Stimulated activated CD8-positive, alpha-beta memory T cell treated with anti-CD3 and anti-CD28 coated beads, Interleukin-4, amount 100 ng/mL, for 4 hours (primary cell): Measurements from ENCODE around the gene COL4A1.

Source experiments
- DNase-seq, 2 donors: peaks; one replicate each; pipeline ENCODE4 v3.0.0-alpha.2; 2020; ENCODE audit warnings: low read depth in 2 of 2, low spot score in 1 of 2

The COL4A1 gene

GRCh38 chr13:110261166-110262081, 45.5 kb downstream of the COL4A1 start:
- no peak for DNase-seq

DNA sequence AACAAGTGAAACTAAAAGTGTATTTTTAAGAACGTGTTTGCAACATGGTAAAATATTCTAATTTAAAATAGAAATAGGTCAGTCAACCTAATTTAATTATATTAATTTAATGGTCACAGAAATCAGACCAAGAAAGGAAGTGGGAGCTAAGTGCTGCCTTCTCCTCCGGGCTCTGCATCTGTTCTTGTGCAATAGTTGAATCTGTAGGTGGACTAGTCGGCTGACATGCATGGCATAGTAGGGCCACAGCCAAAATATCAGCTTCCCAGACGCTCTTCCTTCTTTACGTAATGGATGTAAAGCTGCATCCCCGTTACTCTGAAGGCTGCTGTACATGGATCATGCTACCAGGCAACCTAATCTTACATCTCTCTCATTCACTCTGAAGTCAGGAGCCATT, 47.3 kb downstream of the COL4A1 start:
- DNase-seq, result no peak

GRCh38 chr13:110258876-110259631, 47.9 kb downstream of the COL4A1 start:
- no peak for DNase-seq

GRCh38 chr13:110257408-110257807, 49.5 kb downstream of the COL4A1 start:
- DNase-seq, result no peak

- DNase-seq, result no peak
Observed at GRCh38 chr13:110256126-110256905, 50.6 kb downstream of the COL4A1 start.

DNA sequence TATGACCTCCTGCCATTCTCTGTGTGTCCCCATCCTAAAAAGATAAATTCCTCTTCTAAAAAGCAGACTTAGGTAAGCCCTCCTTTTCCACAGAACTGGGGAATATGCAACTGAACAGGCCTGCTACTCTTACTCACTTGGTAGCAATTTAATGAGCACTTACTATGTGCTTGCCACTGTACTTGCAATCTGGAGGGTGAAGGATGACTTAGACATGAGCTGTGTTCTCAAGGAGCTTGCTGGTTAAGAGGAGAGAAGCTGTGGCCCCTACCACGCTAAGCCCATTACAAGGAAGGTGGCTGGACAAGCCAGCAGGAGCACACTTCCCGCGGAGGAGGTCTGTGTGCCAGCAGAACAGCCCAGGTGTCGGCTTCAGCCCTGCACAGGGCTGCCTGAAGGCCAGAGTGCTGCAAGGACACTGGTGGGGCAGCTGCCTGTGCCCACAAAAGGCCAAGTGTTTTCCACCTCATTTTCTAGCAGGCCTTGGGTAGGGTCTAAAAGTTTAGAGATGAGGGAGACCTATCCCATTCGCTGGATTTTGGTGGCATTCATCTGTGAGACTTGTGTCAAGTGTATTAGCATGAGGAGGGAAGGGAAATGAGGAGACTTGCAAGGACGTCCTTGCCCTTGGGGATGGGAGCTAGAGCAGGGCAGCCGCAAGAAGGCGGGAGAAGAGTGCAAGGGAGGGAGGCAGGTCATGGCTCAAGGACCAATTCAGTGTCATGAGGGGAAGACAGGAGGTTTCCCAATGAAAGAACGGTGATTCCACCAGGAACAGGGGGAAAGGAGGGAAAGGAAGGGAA, 52.0 kb downstream of the COL4A1 start:
- no peak for DNase-seq

- no peak for DNase-seq
Observed at GRCh38 chr13:110254151-110254679, 52.7 kb downstream of the COL4A1 start.

DNA sequence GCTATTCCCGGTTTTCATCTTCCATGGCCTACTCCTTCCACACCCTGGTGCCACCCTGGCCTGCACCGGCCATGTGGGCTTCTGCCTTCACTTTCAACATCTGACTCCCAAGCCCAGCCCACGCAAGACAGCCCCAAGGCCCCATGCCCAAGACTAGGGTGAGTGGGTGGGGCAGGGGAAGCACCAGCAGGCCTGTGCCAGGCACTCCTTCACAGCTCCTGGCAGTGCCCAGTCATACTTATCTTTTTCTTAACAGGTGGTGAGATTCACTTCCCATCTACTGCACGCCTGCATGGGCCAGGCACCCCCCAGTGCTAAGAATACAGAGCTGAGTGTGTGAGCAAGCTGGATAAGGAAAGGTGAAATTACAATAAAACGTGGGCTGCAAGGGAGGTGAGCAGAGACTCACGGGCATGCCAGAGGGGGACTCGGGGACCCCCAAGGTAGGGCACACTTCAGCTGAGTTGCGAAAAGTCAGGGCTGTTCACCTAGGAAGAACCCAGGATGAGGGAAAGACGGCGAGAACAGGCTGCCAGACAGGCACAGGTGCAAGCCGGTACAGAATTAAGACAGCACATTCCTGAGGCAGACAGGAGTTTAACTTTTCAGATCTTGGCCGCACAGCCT, 55.7 kb downstream of the COL4A1 start:
- no peak for DNase-seq

GRCh38 chr13:110250258-110250891, 56.6 kb downstream of the COL4A1 start:
- DNase-seq, result no peak

- no peak for DNase-seq
Observed at GRCh38 chr13:110249326-110249725, 57.6 kb downstream of the COL4A1 start.

DNA sequence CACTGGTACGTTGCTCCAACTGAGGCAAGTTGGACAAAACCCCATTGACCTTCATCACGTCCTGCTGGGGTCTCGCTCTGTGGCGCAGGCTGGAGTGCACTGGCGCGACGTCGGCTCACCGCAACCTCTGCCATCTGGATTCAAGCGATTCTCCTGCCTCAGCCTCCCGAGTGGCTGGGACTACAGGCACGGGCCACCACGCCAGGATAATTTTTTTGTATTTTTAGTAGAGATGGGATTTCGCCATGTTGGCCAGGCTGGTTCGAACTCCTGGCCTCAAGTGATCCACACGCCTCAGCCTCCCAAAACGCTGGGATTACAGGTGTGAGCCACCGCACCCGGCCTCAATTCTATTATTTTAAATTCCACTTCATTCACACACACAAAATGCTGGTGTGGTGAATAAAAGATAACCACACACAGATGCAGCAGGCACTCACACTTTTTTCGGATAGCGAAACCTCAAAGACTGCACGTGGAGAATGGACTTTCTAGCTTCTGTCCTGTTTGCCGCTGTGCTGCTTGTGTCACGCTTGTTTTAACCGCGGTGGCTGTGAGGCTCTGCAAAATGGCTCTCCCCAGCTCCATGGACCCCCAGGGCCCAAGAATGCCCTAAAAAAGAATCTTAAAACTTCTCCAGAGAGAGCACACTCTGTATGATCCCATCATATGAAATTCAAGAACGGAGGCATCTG, 58.4 kb downstream of the COL4A1 start:
- DNase-seq, result no peak

DNA sequence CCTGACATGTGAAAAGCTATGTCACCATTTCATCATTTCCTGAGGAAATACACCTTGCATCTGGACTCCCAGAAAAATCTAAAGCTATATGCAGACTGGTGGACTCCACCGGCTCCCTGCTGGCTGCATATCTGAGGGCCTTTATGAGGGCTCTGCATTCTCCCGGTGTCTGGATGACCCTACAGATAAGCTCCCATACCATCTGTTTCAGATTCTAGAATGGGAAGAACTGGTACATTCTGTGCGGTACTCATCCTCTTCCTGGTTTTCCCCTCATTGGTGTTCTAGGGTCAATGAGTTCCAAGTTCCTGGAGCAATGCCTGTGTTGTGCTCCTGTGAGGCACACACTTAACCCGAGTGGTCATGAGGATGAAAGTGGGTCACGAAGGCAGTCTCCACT, 60.4 kb downstream of the COL4A1 start:
- DNase-seq, result no peak

DNA sequence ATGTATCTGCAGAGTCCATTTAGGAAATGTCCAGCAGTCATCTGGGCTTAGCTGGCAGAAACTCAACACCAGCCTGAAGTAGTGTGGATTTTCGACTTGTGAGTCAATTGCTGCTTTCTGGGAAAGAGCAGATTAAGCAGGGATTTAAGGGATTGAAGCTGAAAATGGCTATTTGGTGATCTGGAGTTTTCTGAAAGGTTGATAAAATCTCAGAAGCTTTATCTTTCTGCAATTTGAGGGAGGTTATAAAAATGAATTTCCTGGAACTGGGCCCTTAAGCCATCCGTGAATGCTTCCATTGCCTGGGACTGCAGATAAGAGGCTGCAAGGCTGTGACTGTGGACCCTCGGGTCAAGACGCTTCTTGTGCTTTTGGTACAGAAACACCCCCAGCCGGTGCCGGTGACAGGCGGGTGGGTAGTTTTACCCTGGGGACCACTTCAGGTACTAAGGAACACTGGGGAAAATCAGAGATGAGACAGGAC, 61.5 kb downstream of the COL4A1 start:
- no peak for DNase-seq

DNA sequence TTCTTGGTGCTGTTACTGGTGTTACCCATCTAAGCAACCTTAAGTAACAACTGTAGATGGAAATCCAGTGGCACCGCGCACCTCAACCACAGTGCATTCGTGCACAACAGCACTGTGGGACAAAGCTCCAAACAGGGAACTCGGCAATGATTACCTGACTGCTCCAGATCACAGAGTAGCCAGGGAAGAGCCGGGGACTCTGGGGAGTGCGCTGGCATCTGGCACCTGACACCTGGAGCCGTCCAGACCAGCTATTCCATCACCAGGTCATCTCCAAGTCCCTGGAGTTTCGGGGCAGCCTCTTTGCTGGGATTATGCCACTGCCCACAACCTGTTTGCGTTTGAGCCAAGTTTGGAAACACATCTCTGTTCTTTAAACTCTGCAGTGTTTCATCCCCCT, 62.0 kb downstream of the COL4A1 start:
- no peak for DNase-seq

DNA sequence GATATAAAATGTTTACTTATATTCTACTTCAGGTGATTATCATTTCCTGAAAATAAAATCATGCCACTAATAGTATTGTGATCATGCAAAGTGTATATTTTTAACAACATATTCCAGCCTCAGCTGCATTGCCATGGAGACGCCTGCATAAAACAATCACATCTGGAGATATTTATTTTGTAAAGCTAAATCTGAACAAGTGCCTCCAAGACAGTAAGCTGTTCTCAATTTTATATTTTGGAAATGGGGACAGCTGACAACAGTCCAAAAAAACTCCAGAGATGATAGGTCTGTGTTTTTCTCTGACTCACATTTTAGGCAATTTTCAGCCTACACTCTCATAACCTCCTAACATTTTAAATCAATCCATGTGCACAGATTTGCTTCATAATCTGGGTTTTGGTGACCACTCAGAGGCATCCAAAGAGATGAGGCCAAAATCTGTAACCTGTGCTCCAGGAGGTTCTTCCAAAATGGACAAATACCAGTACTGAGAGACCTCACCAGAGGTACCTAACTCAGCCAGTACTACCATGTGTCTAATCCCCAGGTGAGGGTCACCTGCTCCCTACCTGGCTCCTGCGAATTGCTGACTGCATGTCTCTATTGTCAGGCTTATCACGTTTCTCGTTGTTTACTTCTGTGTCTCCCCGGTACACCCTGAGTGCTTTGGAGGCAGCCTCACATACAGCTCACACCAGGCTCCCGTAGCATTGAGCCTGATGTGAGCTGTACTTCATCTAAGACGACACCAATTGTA, 62.7 kb downstream of the COL4A1 start:
- no peak for DNase-seq

DNA sequence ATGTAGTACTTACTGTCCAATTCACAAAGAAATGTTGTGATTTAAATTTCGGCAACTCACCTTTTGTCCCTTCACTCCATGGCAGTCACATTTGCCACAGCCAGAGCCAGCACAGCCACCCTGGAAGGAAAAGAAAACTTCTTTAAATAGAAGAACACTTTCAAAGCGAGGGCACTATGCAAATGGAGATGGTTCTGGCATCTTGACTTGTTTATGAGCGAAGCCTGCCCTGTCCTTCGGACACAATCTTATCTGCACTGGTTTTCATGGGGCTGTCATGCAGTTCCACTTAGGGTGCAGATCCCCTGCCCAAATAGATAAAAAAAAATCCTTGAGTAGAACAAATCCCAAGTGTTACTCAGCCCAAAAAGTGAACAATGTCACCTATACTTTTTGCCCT, 64.3 kb downstream of the COL4A1 start:
- DNase-seq, result no peak

- no peak for DNase-seq
Observed at GRCh38 chr13:110240943-110241342, 66.0 kb downstream of the COL4A1 start.

DNA sequence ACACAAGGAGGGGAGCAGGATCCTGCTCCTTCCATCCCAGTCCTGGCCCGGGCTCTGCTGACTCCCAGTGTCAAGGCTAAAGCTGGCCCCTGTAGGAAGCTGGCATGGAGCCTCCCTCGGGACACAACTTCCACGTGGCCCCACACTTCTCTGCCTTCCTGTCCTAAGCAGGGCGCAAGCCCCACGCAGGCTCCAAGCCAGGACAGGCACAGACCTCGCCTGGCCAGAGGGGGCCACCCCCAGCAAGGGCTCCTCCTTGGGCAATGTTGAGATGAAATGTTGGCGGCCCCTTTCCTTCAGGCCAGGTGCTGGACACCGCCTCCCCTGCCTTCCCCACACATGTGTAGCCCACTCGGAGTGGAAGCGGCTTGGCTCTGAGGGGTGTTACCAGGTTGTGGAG, 66.6 kb downstream of the COL4A1 start:
- DNase-seq, result no peak
